Inferior parietal cortex (tissue), 1 donor: Measurements from ENCODE around the gene VILL.
"Not testable (repeated sequence)": the region's sequence is repeated elsewhere in the genome, so short reads cannot be mapped to it uniquely, and the experiment has no call there.

ENCODE experiments used
- DNase-seq: peaks from one replicate; pipeline ENCODE4 v3.0.0-alpha.2; 2016; ENCODE audit errors: extremely low spot score

The VILL gene

GRCh38 chr3:38017445-38018295 is 27.1 kb downstream of the VILL start:
- DNase-seq, result no peak

GRCh38 chr3:38018296-38019266 is 28.0 kb downstream of the VILL start:
- DNase-seq, result no peak

GRCh38 chr3:38019658-38020341 is 29.2 kb downstream of the VILL start:
- DNase-seq, result no peak

GRCh38 chr3:38020342-38020726 is 29.7 kb downstream of the VILL start:
- DNase-seq, result no peak

- no peak for DNase-seq
Measured at GRCh38 chr3:38021196-38021595, 30.6 kb downstream of the VILL start.

GRCh38 chr3:38022301-38022700 is 31.7 kb downstream of the VILL start:
- no peak for DNase-seq

GRCh38 chr3:38022896-38023709 is 32.5 kb downstream of the VILL start:
- DNase-seq, result no peak

- no peak for DNase-seq
Measured at GRCh38 chr3:38026856-38027255, 36.3 kb downstream of the VILL start.

- DNase-seq, result no peak
Measured at GRCh38 chr3:38027466-38028465, 37.2 kb downstream of the VILL start.

- no peak for DNase-seq
Measured at GRCh38 chr3:38028621-38029361, 38.2 kb downstream of the VILL start.

GRCh38 chr3:38029400-38030125 is 39.0 kb downstream of the VILL start, which contains the start of gene PLCD1:
Gene PLCD1 (minus strand): TSS chr3:38029642. CDS start chr3:38029539, 103 bp downstream.
- no peak for DNase-seq

- DNase-seq, result no peak
Measured at GRCh38 chr3:38030126-38031021, 39.8 kb downstream of the VILL start.

- DNase-seq, result no peak
Measured at GRCh38 chr3:38031022-38031994, 40.7 kb downstream of the VILL start.

GRCh38 chr3:38032328-38032865 is 41.8 kb downstream of the VILL start:
- no peak for DNase-seq

- not testable (repeated sequence) for DNase-seq
Measured at GRCh38 chr3:38033586-38033985, 43.0 kb downstream of the VILL start.

- DNase-seq, result not testable (repeated sequence)
Measured at GRCh38 chr3:38034335-38034734, 43.7 kb downstream of the VILL start.
